ENCODE results near the gene NAA15.

NAA15 gene

DNA sequence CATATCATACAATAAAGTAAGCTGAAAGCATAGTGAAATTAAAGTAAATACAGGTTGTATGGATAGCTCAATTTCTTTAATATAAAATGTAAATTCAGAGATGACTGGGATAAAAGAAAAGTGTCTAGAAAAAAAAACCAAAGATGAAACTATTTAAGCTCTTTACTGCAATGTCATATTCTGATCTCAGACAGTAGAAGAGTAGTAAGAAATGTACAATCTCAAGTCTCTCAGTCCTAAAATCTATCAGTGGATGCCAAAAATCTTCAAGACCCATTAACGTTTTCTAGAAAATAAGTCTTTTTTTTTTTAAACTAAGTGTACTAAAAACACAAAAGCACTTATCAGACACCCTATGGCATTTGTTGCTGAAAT is 35.1 kb upstream of the NAA15 start:
- peak overlapping the region; percentile 52 for H3K4me3 ChIP-seq (ENCODE audit: low read depth, low read length)
- TF ChIP-seq, protein P1, sequence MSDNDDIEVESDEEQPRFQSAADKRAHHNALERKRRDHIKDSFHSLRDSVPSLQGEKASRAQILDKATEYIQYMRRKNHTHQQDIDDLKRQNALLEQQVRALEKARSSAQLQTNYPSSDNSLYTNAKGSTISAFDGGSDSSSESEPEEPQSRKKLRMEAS (IDR thresholded peaks at IDR 0.05; ENCODE audit: low read depth, low read length), result no peak
- TF ChIP-seq, protein P2, sequence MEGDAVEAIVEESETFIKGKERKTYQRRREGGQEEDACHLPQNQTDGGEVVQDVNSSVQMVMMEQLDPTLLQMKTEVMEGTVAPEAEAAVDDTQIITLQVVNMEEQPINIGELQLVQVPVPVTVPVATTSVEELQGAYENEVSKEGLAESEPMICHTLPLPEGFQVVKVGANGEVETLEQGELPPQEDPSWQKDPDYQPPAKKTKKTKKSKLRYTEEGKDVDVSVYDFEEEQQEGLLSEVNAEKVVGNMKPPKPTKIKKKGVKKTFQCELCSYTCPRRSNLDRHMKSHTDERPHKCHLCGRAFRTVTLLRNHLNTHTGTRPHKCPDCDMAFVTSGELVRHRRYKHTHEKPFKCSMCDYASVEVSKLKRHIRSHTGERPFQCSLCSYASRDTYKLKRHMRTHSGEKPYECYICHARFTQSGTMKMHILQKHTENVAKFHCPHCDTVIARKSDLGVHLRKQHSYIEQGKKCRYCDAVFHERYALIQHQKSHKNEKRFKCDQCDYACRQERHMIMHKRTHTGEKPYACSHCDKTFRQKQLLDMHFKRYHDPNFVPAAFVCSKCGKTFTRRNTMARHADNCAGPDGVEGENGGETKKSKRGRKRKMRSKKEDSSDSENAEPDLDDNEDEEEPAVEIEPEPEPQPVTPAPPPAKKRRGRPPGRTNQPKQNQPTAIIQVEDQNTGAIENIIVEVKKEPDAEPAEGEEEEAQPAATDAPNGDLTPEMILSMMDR (IDR thresholded peaks at IDR 0.05; ENCODE audit: low read depth, low read length), result no peak
- no peak for TF ChIP-seq POLR2A (IDR thresholded peaks at IDR 0.05; ENCODE audit: extremely low read depth, insufficient read length)
- TF ChIP-seq MYC (IDR thresholded peaks at IDR 0.05; ENCODE audit: low read depth, low read length), result no peak
- DNase-seq (ENCODE audit: low read depth), result no peak

DNA sequence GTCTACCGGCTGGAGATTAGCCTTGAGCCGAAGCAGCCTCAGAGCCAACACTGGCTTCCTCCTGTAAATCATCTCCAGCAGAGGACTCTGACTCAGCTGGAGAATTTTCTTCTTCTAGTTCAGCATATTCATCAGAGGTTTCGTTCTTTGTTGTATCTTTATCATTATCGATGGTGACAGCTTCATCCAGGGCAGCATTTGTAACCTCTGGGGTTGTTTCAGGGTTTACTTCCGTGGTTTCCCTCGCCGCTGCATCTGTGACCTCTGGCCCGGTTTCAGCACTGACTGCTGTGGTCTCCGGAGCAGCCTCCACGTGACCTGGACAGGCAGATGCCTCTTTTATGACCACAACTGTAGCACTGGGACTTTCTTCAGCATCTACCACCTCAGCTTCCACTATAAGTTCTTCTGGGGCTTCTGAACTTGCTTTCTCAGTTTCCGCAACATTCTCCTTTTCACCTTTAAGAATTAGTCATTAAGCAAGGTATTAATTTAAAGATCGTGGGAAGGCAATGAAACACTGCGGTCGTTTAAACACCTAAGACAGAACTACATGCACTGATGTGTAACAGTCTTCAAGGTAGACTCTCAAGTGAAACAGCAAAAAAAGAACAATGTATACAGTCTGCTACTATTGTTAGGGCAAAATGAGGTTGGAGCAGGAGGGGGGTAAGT is 34.6 kb upstream of the NAA15 start:
- peak overlapping the region; percentile 52 for H3K4me3 ChIP-seq (ENCODE audit: low read depth, low read length)
- TF ChIP-seq, protein P1 (IDR thresholded peaks at IDR 0.05; ENCODE audit: low read depth, low read length), result peak; percentile 96
- TF ChIP-seq POLR2A (IDR thresholded peaks at IDR 0.05; ENCODE audit: extremely low read depth, insufficient read length), result no peak
- TF ChIP-seq MYC (IDR thresholded peaks at IDR 0.05; ENCODE audit: low read depth, low read length), result peak; percentile 66
- TF ChIP-seq, protein P2 (IDR thresholded peaks at IDR 0.05; ENCODE audit: low read depth, low read length), result no peak
- DNase-seq (ENCODE audit: low read depth), result peak; percentile 87

DNA sequence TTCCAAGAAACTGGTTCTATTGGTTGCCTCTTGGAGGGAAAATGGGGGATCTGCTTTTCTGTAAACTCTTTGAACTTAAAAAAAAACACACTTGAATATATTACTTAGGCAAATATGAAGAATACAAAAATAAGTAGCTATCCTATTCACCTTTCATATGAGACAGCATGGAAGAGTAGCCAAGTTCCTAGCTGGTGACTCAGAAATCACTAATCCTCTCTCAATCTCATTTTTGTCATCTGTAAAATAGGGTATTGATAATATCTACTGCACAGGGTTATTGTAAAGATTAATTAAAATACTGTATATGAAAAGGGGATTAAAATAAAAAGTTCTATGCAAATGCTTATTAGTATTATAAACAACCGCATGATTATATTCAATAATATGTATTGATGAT is 34.0 kb upstream of the NAA15 start:
- no peak for TF ChIP-seq MYC (IDR thresholded peaks at IDR 0.05; ENCODE audit: low read depth, low read length)
- TF ChIP-seq, protein P1 (IDR thresholded peaks at IDR 0.05; ENCODE audit: low read depth, low read length), result no peak
- no peak for TF ChIP-seq POLR2A (IDR thresholded peaks at IDR 0.05; ENCODE audit: extremely low read depth, insufficient read length)
- TF ChIP-seq, protein P2 (IDR thresholded peaks at IDR 0.05; ENCODE audit: low read depth, low read length), result no peak
- H3K4me3 ChIP-seq (ENCODE audit: low read depth, low read length), result no peak overlapping the region
- DNase-seq (ENCODE audit: low read depth), result no peak

DNA sequence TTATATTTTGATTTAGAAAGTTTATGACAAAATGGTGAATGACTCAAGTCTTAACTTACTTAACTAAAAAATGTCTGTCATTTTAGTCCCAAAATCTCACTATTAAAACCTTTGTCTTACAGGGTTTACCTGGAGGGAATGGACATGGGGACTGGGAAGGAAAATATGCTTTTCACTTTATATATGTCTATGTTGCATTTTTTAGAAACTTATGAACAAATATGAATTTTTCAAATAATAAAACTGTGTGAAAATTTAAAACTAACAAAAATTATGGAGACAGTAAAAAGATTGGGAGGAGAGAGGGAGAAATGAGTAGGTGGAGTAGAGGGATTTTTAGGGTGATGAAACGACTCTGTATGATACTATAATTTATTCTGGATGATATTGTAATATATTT is 27.5 kb upstream of the NAA15 start:
- no peak for DNase-seq (ENCODE audit: low read depth)
- TF ChIP-seq, protein P2 (IDR thresholded peaks at IDR 0.05; ENCODE audit: low read depth, low read length), result no peak
- TF ChIP-seq, protein P1 (IDR thresholded peaks at IDR 0.05; ENCODE audit: low read depth, low read length), result no peak
- no peak for TF ChIP-seq POLR2A (IDR thresholded peaks at IDR 0.05; ENCODE audit: extremely low read depth, insufficient read length)
- TF ChIP-seq MYC (IDR thresholded peaks at IDR 0.05; ENCODE audit: low read depth, low read length), result no peak
- H3K4me3 ChIP-seq (ENCODE audit: low read depth, low read length), result no peak overlapping the region

DNA sequence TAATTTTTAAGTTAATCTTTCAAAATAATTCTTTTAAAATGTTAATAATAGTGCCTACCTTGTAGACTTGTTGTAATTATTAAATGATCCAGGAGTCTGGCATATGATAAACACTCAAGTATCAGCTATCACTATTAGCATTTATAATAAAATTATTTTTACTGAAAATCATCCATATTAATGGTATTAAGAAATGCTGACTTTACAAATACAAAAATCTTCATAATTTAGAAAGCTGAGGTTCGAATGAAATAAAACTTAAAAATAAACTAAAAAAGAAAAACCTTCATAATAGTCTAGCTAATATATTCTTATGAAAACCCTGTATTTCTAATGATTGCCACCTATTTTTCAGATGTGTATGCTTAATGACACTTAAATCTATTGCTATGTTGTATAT is 26.5 kb upstream of the NAA15 start:
- TF ChIP-seq, protein P1 (IDR thresholded peaks at IDR 0.05; ENCODE audit: low read depth, low read length), result no peak
- TF ChIP-seq, protein P2 (IDR thresholded peaks at IDR 0.05; ENCODE audit: low read depth, low read length), result no peak
- no peak overlapping the region for H3K4me3 ChIP-seq (ENCODE audit: low read depth, low read length)
- DNase-seq (ENCODE audit: low read depth), result no peak
